Breast epithelium (tissue), 3 donors: Measurements from ENCODE around the gene ITGB7.

Experiments used
- CTCF ChIP-seq, 3 donors: fragments of 450-650 bp; IDR thresholded peaks; one replicate each; pipeline ENCODE4 v1.5.1; 2016 to 2017; ENCODE audit warnings: antibody characterized with exemption in 3 of 3, mild to moderate bottlenecking in 3 of 3, moderate library complexity in 3 of 3
- POLR2A ChIP-seq: fragments of 450-650 bp; IDR thresholded peaks from one replicate; pipeline ENCODE4 v1.6.1; 2016; ENCODE audit warnings: antibody characterized with exemption, mild to moderate bottlenecking, moderate library complexity
- POLR2AphosphoS5 ChIP-seq, 3 donors: sonication (generic); formaldehyde crosslinking; IDR thresholded peaks; one replicate each; pipeline ENCODE4 v1.6.1; 2017; ENCODE audit warnings: antibody characterized with exemption in 3 of 3

GRCh38 chr12:53233671-53234121 is 26.6 kb upstream of the ITGB7 start:
- TF ChIP-seq CTCF (IDR thresholded peaks at IDR 0.05): no peak
- no peak for TF ChIP-seq POLR2AphosphoS5 (IDR thresholded peaks at IDR 0.05)
- no peak for TF ChIP-seq POLR2A
